Inferior parietal cortex (tissue), 1 donor: Measurements from ENCODE around the gene SLC40A1.
"Not testable (repeated sequence)": the region's sequence is repeated elsewhere in the genome, so short reads cannot be mapped to it uniquely, and the experiment has no call there.

ENCODE experiments used
- DNase-seq: peaks from one replicate; pipeline ENCODE4 v3.0.0-alpha.2; 2016; ENCODE audit errors: extremely low spot score

The SLC40A1 gene, protein sequence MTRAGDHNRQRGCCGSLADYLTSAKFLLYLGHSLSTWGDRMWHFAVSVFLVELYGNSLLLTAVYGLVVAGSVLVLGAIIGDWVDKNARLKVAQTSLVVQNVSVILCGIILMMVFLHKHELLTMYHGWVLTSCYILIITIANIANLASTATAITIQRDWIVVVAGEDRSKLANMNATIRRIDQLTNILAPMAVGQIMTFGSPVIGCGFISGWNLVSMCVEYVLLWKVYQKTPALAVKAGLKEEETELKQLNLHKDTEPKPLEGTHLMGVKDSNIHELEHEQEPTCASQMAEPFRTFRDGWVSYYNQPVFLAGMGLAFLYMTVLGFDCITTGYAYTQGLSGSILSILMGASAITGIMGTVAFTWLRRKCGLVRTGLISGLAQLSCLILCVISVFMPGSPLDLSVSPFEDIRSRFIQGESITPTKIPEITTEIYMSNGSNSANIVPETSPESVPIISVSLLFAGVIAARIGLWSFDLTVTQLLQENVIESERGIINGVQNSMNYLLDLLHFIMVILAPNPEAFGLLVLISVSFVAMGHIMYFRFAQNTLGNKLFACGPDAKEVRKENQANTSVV

DNA sequence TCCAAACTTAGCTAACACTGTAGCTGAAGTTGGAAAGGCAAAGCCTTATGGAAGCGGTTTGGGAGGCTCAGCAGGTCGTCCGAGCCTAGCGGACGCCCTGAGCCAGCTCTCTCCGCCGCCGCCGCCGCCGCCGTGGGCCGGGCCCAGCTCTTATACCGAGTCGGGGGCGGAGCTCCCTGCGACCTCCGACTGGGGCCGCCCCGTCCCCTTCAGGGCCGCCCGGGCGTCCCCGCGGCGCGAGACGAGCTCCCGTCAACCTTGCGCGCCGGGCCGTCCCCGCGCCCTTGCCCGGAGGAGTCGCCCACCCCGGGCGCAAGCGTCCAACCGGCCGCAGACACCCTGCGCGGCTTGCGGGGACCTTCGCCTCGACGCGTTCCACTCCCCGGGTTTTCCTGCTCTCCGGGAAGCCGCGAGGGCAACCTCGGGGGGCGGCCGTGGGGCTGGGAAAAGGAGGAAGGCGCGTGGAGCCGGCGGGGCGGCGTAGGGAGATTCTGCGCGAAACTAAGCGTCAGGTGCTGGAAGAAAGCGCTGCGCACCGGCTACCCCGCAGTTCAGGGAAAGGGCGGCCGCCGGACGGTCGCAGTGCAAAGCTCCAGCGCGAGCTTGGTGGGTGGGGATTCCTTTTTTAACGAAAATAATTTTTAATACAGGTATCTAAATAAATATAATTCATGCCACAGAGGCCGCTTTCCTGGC is at the start of gene SLC40A1:
SLC40A1 (minus strand) TSS at position 129 of the 696 bp plus-strand sequence. CDS start 326 bp downstream, outside the sequence.
- no peak for DNase-seq

DNA sequence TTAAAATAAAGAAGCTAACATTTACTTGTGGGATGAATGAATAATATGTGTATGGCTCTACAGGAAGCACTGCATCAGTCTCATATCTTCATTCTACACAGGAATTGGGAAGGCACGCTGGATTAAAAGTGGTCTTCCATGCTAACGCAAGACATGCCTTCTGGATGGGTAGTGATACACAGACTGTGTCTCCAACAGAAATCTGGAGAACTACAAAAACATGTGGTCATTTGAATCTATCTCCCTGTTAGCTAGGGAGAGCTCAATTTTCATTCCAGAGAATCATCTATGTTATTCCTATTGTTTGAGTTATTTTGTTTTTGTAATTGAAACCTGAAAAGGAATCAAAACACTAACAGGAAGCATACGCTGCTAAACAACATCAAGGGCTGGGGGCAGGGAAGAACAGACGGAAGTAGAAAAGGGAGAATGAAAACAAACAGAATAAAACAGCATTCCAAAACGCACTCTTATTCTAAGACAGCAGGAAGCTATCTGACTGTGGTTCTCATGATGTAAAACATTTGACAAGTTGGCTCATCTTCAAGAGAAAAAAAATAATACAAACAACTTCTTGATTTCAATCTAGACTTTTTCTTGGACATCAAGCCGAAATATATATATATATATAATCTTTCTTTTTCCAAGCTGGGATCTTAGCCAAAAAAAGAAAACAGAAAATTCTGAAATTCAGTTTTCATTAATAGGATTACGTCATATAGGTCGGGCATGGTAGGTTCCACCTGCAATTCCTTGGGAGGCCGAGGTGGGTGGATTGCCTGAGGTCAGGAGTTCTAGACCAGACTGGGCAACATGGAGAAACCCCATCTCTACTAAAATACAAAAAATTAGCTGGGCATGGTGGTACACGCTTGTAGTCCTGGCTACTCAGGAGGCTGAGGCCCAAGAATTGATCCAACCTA is 49.2 kb upstream of the SLC40A1 start:
- DNase-seq, result no peak

DNA sequence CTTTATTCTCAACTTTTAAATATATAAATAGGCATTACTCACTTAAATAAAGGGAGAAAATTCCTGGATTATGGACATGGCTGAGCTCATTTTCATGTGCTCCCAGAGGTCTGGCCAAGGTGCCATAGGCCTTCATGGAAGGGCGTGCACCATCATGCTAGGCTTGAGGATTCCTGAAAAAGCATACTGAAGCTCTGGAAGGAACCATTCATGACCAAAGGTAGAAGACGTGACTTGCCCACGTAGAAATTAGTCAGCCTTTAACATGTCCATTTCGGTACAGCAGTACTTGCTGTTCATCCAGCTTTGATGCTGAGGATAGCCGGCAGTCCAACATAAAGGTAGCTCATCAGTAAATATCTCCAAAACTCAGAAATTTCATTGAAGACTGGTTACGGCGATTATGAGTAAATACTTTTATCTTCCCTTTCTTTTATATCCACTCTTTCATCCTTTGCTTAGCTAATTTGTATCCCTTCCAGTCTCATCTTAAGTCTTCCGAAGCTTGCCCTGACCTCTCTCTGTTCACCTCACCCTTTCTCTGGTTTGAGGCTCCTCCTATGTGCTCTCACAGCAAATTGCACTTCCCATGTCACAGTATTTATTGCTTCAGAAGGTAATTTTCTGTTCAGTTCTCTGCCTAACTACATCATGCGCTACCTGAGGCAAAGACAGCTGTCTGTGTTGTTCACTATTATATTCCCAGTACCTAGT is 48.4 kb upstream of the SLC40A1 start:
- no peak for DNase-seq

DNA sequence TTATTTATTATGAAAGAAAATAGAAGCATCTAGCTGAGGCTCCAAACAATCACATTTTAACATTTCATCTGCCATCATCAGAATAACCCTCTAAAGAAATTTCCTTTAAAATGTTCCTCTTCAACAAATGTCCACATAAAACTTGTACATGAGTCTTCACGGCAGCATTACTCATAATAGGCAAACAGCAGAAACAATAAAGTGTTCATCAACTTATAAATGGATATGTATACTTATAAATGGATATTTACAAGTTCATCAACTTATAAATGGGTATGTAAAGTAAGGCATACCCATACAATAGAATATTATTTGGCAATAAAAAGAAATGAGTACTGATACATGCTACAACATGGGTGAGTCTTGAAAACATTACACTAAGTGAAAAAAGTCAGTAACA is 47.2 kb upstream of the SLC40A1 start:
- no peak for DNase-seq

DNA sequence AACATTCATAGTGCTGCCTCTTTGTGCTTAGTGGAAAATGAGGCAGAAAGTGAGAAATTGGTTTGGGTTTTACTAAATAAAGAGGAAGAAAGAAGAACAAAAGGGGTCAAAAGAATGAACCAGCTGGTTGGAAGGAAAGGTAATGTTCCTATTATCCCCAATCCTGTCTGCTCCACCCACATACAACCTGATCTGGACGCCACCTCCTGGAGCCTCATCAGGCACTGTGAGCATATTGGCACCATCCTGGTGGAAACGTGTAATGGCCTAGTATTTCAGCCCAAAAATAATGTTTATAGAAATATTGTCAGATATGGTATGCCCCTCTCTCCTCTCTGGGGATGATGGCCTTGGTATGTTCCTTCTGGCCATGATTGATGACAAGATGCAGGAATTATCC is 45.0 kb upstream of the SLC40A1 start:
- no peak for DNase-seq

DNA sequence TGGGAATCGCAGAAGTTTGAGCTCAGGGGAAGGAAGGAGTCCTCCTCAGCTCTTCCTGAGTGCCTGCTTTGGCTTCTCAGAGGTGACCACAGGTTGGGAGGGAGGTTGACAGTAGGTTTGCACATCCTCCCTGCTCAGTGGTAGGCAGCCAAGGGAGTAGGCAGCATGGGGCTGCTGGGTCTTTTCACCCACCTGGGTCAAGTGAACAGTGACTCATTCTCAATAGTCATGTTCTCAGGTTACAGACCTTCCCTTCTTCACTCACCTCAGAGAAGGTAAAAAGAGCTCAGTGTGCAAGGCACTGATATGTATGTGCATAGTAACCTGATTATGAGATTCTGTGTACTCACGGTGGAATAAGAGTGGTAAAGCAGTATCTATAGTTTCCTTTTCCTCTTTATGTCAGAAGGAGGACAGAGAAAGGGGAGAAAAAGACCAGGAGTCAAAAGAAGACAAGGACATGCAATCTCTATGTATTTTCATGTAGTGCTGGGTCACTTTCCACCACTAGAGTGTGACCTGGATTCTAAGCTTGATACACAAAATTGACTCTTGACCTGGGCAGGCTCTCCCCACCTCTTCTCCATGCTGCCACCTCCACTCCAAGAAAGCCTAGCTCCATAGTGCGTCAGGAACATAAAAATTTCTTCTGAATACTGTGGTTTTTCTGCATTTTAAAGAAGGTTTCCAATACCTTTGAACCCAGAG is 44.2 kb upstream of the SLC40A1 start:
- DNase-seq, result no peak

DNA sequence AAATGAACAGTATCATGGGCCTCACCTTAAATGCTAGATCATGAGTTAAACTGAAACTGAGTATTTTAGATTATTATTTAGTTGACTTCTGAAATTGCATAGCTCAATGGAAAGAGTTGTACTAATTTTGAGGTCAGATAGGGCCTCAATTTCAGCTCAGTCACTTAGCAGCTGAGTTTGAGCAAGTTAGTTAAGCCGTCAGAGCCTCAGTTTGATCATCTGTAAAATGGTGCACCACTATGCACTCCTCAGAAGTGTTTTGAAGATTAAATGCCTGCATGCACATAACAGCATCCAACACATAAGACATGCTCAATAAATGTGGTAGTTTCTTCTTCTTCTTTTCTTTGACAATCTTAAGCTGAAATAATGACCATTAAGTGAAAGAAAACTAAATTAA is 42.5 kb upstream of the SLC40A1 start:
- no peak for DNase-seq

DNA sequence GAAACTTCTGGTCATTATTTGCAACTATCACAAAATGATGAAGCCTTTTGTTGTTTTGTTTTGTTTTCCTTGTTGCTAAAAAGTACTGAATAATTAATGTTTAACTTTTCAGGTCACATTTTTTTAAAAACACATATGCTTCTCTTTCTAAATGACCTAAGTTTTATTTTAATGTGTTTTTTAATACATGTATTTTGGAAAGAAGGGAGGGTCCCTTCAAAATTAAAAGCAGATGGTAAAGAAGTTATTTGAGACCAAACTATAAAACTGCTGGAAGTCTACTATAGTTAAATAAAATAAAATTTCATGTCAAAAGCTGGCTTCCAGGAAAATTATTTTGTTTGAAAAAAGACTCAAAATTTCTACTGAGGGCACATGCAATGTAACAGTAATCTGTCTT is 41.2 kb upstream of the SLC40A1 start:
- DNase-seq, result no peak

DNA sequence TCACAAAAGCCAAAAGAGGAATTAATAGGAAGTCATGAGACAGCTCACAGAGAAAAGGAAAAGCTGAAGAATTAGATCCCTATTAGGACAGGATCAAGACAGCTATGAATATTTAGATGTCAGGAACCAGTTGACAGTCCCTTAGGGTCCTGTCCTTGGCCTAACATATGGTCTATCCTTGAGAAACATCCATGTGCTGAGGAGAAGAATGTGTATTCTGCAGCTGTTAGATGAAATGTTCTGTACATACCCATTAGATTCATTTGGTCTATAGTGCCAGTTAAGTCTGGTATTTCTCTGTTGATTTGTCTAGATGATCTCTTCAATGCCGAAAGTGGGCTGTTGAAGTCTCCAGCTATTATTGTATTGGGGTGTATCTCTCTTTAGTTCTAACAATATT is 37.6 kb upstream of the SLC40A1 start:
- DNase-seq, result no peak

DNA sequence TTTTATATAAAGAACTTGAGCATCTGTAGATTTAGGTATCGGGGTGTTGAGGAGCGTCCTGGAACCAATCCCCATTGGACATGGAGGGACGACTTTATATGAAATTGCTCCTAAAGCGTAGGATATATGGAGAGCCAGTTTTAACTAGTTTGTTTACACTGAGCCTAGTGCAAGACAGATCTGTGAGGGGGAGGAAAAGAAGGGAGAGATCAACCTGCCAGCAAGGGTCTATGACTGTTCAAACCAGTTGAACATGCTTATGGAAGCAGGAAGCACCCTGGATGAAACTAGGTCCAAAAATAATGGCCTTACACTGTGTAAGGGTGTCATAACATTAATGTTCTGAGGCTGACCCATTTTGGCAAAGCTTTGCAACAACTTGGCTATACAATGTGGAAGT is 34.0 kb upstream of the SLC40A1 start:
- no peak for DNase-seq

DNA sequence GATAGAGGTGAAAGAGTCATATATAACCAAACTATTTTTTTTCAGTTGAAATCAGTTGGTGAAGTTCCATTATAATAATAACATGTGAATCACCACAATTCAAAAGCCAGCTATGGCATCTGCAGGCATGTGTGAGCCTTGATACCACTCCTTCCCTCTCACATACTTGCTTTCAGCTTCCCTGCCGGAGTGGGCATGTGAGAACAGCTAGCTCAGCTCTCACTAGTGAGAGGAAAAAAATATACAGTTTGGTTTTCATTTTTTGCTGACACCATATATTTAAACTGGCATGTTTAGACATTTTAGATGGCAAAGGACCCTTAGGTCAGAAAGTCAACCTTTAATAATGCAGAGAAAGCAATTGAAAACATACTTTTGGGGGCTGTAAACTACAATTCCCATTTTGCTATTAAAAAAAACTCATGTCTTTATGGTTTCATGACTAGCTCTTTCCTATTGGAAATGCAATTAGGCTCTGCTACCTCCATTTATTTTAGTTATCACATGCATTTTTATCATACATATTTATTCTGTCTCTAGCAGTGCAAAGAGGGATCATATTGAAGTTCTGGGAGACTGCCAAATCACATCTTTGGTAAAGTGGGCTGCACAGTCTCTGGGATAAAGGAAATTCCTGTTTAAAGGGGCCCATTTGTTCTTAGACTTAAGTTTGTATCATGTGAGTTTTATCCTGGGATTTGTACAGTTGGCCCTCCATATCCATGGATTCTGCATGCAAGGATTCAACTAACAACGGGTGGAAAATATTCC is 33.2 kb upstream of the SLC40A1 start:
- no peak for DNase-seq

DNA sequence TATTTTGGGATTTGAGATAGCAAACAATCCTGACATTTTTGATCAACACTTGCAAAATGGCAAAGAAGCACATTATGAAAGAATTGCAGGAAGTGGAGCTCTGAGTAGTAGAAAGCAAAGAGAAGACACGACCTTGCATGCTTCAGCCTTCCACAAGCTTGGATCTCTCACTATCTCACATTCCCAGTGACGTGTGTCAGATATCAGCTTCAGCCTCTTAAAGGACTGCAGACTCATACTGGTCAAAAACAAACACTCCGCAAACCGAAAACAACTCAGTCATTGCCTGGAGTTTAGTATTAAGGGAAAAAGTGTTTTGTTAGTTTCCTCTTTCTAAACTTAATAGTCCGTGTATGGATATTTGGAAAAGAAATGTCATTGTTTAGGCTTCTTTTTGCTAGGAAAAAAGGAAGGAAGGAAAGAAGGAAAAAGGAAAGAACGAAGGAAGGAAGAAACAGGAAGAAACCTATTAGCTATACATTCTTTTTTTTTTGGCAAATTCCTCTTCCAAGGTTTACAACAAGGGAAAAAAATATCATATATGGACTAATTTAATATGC is 32.6 kb upstream of the SLC40A1 start:
- DNase-seq, result peak; percentile 16

DNA sequence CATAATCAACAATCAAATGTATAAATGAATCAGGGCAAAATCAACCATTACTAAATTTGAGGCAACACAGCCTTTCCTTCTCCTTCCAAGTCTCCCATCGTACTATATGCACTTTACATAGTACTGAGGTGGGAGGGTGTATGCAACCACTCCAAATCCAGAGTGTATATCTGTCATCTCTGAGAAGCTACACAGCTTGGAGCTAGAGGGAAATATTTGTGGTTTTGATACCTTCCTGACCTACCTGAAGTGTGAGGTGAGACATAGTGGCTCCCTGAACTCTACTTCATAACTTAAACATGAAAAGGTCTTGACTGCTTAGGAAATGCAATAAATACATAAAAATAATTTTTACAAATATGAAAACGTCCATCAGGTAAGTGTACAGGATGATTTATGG is 30.1 kb upstream of the SLC40A1 start:
- no peak for DNase-seq

DNA sequence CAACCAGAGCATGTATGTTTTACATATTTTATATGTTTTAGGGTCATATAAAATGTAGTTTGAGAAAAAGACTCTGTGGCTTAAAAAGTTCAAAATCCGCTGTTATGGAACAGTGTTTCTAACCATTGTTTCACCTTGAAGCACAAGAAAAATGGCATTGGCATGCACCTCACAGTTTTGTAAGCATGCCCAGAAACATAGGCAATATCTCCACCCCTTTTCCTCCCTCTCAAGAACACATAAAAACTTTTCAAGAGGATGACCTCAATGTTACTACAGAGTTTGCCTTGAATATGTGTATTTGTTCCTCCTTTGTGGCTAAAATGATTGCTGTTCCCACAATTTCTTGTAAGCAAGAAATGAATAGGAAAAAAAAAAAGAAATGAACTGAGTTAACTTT is 29.3 kb upstream of the SLC40A1 start:
- DNase-seq, result no peak

DNA sequence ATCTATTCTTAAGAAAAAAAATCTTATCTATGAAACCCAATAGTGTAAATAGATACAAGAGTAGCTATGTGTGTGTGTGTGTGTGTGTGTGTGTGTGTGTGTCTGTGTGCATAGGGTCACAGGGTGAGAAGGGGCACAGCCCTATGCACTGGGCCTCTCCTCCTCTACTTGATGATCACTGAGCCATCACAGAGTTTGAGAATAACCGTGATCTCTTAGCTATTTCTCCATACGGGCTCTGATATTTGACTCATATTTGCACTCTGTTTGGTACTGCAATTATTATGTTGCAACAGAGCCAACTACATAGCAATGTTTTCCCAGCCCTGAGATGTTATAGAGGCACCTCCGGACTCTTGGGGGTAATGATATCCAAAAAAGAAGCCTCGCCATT is 28.8 kb upstream of the SLC40A1 start:
- DNase-seq, result no peak

DNA sequence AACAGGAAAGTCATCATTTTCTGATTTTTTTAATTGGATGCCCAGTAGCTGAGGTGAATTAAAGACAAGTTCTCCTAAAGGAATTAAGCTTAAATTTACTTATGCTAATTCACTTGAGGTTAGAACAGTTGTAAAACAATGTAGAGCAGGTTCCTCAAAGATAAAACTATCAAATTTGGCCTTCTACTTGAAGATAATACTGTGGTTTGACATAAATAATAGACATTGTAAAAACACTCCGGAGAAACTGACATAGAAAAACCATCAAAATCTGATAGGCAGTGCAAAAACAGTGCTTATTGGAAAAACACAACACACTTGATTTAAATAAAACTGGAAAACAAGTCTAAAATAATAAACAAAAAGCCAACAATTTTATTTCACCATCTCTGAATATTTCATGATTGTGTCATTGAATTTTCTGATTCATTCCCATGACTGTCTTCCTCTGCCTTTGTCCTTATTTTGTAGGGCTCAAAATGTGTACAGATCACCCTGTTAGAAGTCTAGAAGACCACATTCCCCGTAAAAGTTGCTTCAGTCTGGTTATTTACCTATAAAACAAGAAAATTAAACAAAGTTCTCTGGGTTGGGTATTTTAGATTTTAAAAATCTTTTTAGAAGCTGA is 28.3 kb upstream of the SLC40A1 start:
- no peak for DNase-seq

DNA sequence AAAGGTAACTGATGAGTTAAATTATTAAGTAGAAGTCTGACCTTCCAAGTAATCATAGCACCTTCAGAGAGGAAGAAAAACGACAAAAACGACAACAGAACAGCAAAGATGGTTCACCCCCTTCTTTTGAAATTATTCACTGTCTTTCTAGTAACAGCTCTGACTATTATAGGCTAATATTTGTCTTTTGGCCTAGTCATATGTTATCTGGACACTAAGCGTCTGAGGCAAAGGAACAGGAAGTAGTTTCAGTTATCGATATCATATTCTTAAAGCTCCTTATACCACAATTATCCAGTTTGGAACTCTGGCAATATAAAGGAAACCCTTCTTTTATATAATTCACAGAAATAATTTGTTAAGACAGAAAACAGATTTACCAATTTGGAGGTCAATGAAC is 27.6 kb upstream of the SLC40A1 start:
- DNase-seq, result no peak

DNA sequence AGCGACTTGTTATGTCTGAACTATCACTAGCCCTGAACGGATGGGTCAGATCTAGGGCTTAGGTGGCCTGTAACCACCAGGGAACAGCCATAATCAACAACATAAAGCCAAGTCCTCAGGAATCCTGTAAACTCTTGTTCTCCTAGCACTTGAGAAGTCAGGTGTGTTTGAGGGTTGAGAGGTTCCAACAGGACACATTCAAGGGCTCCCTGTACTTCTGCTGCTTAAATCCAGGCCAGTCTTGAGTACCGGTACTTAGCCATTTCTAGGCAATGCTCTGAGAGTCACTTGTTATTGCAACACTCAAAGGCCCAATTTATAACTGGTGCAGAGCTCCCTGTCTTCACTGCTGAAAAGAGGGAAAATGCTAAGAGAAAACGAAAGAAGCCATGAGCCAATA is 21.6 kb upstream of the SLC40A1 start:
- DNase-seq, result no peak

DNA sequence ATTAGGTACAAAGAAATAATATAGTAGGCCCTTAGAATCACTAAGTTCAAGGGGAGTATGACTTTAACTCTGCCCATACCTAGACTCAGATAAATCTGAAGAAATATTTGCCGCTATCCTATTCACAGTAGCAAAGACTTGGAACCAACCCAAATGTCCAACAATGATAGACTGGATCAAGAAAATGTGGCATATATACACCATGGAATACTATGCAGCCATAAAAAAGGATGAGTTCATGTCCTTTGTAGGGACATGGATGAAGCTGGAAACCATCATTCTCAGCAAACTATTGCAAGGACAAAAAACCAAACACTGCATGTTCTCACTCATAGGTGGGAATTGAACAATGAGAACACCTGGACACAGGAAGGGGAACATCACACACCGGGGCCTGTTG is 21.1 kb upstream of the SLC40A1 start:
- DNase-seq, result not testable (repeated sequence)
